GM12865 (cell line): ENCODE data around the gene REM2.

Source experiments
- DNase-seq: peaks from one replicate; pipeline ENCODE4 v3.0.0; 2010; ENCODE audit warnings: low read depth
- H3K4me3 ChIP-seq: 2 replicates; pipeline ENCODE4 v1.5.1; 2011; ENCODE audit warnings: mild to moderate bottlenecking, low read depth, low read length, control low read depth
- CTCF ChIP-seq: IDR thresholded peaks from 2 replicates; pipeline ENCODE4 v1.5.1; 2011; ENCODE audit warnings: low read length, control low read depth, low read depth, inconsistent platforms; ENCODE audit not compliant: insufficient read depth; ENCODE audit errors: missing control alignments

Gene REM2

DNA sequence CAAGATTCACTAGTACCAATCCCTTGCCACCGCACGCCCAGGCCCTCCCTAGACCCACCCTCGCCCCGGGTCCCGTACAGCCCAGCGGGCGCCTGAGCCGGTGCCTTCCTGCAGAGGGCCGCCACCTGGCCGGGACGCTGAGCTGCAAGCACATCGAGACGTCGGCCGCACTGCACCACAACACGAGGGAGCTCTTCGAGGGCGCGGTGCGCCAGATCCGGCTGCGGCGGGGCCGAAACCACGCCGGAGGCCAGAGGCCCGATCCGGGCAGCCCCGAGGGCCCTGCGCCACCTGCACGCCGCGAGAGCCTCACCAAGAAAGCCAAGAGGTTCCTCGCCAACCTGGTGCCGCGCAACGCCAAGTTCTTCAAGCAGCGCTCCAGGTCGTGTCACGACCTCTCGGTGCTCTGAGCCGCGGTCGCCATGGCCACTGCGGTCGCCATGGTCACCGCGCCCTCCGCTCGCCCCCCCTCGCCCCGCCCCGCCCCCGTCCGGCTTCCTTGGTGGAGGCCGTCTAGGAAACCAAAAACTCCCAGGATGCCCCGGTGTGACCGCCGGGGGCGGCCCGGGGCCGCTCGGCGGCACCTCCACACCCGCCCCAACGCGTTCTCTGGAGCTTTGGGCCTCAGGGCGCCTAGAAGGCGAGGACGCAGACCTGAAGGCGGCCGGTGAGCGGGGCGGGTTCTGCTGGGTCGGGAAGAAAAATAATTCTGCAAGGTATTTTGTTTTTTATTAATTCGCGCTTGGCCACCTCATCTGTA lies 3.7 kb downstream of the REM2 start:
- H3K4me3 ChIP-seq: peak overlapping the region; percentile 76
- peak; percentile 34 for TF ChIP-seq CTCF
- peak; percentile 95 for DNase-seq

GRCh38 chr14:22887260-22887989 lies 4.4 kb downstream of the REM2 start:
- peak; percentile 96 for DNase-seq
- TF ChIP-seq CTCF: no peak
- peak overlapping the region; percentile 76 for H3K4me3 ChIP-seq

- DNase-seq: peak; percentile 87
- H3K4me3 ChIP-seq: peak overlapping the region; percentile 76
- TF ChIP-seq CTCF: no peak
Measured at GRCh38 chr14:22887990-22888378, 5.0 kb downstream of the REM2 start.

- no peak for TF ChIP-seq CTCF
- DNase-seq: peak; percentile 86
- peak overlapping the region; percentile 76 for H3K4me3 ChIP-seq
Measured at GRCh38 chr14:22888662-22889061, 5.6 kb downstream of the REM2 start.

DNA sequence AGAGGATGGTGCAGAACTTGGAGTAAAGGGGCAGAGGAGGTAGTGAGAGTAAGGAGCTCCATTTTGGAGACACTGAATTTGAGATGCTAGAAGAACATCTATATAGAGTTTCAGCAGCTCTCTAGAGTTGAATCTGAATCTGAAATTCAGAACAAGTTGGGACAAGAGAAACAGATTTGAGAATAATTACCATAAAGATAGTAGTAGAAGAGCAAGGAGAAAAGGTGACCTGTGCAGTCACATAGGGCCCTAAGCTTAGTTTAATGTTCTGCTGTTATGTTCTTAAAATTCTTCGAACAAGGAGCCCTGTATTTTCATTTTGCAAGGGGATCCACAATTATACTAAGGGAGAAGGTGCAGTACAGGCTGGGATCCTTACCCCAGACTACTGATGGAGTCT lies 7.4 kb downstream of the REM2 start:
- no peak overlapping the region for H3K4me3 ChIP-seq
- DNase-seq: no peak
- TF ChIP-seq CTCF: no peak

DNA sequence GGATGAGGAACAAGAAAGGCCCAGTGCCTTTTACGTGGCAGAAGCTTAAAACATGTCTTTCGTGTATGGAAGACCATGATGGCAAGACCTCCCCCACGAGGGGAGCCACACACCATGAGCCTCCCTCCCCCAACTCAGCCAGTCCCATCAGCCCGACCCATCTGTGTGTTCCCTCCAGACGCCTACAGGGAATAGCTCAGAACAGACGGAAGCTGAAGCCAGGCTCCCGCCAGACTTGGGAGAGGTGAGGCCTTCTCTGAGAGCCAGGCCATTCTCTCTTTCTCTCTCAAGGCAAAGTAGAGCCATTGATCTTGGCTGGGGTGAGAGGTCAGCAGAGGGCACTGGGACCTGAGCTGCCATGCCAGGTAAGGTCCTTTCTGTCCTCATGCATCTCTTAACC lies 9.5 kb downstream of the REM2 start:
- no peak for TF ChIP-seq CTCF
- DNase-seq: no peak
- H3K4me3 ChIP-seq: no peak overlapping the region

GRCh38 chr14:22893706-22894105 lies 10.7 kb downstream of the REM2 start:
- no peak for DNase-seq
- H3K4me3 ChIP-seq: no peak overlapping the region
- TF ChIP-seq CTCF: no peak
